Measurements from ENCODE around the gene ARHGAP22. TPM values are rescaled to one million over a fixed set of nuclear protein-coding genes. Genes with fewer than 3 reads are reported as not detected.
"Not testable (repeated sequence)": the region's sequence is repeated elsewhere in the genome, so short reads cannot be mapped to it uniquely, and the experiment has no call there.

Gene ARHGAP22
- total RNA-seq, 1 donor from 2014 or later: 1.9 TPM

- no peaks in the 10 kb centered on the region for H3K4me1 Mint-ChIP-seq (ENCODE audit: unreplicated experiment)
- TF ChIP-seq CTCF (IDR thresholded peaks at IDR 0.05; ENCODE audit: unreplicated experiment): no peak
- no peak overlapping the region for H3K27ac Mint-ChIP-seq (ENCODE audit: unreplicated experiment)
- no peak overlapping the region for H3K4me3 Mint-ChIP-seq (ENCODE audit: unreplicated experiment)
- H3K36me3 Mint-ChIP-seq (ENCODE audit: low read depth, unreplicated experiment): no peaks in the 10 kb centered on the region
- DNase-seq (ENCODE audit: low spot score): no peak
- H3K27me3 Mint-ChIP-seq (ENCODE audit: unreplicated experiment): peaks cover 3% of the 10 kb centered on the region
- no peaks in the 10 kb centered on the region for H3K9me3 Mint-ChIP-seq (ENCODE audit: unreplicated experiment)
Observed at GRCh38 chr10:48651293-48651692, 46.4 kb upstream of the ARHGAP22 start.

GRCh38 chr10:48649349-48649944 lies 44.6 kb upstream of the ARHGAP22 start:
- no peak overlapping the region for H3K4me3 Mint-ChIP-seq (ENCODE audit: unreplicated experiment)
- H3K36me3 Mint-ChIP-seq (ENCODE audit: low read depth, unreplicated experiment): no peaks in the 10 kb centered on the region
- no peak for TF ChIP-seq CTCF (IDR thresholded peaks at IDR 0.05; ENCODE audit: unreplicated experiment)
- H3K27me3 Mint-ChIP-seq (ENCODE audit: unreplicated experiment): peaks cover 3% of the 10 kb centered on the region
- H3K9me3 Mint-ChIP-seq (ENCODE audit: unreplicated experiment): no peaks in the 10 kb centered on the region
- H3K4me1 Mint-ChIP-seq (ENCODE audit: unreplicated experiment): no peaks in the 10 kb centered on the region
- no peak for DNase-seq (ENCODE audit: low spot score)
- no peak overlapping the region for H3K27ac Mint-ChIP-seq (ENCODE audit: unreplicated experiment)

- no peak for DNase-seq (ENCODE audit: low spot score)
- H3K27ac Mint-ChIP-seq (ENCODE audit: unreplicated experiment): no peak overlapping the region
- no peaks in the 10 kb centered on the region for H3K9me3 Mint-ChIP-seq (ENCODE audit: unreplicated experiment)
- TF ChIP-seq CTCF (IDR thresholded peaks at IDR 0.05; ENCODE audit: unreplicated experiment): no peak
- no peaks in the 10 kb centered on the region for H3K4me1 Mint-ChIP-seq (ENCODE audit: unreplicated experiment)
- no peaks in the 10 kb centered on the region for H3K36me3 Mint-ChIP-seq (ENCODE audit: low read depth, unreplicated experiment)
- H3K4me3 Mint-ChIP-seq (ENCODE audit: unreplicated experiment): no peak overlapping the region
- H3K27me3 Mint-ChIP-seq (ENCODE audit: unreplicated experiment): peaks cover 3% of the 10 kb centered on the region
Observed at GRCh38 chr10:48648172-48648942, 43.5 kb upstream of the ARHGAP22 start.

- H3K27me3 Mint-ChIP-seq (ENCODE audit: unreplicated experiment); H3K27ac Mint-ChIP-seq (ENCODE audit: unreplicated experiment); H3K4me1 Mint-ChIP-seq (ENCODE audit: unreplicated experiment); DNase-seq (ENCODE audit: low spot score); H3K36me3 Mint-ChIP-seq (ENCODE audit: low read depth, unreplicated experiment); H3K4me3 Mint-ChIP-seq (ENCODE audit: unreplicated experiment); H3K9me3 Mint-ChIP-seq (ENCODE audit: unreplicated experiment): not testable (repeated sequence)
Observed at GRCh38 chr10:48647073-48647472, 42.2 kb upstream of the ARHGAP22 start.

- H3K36me3 Mint-ChIP-seq (ENCODE audit: low read depth, unreplicated experiment): no peaks in the 10 kb centered on the region
- no peak overlapping the region for H3K4me3 Mint-ChIP-seq (ENCODE audit: unreplicated experiment)
- TF ChIP-seq CTCF (IDR thresholded peaks at IDR 0.05; ENCODE audit: unreplicated experiment): no peak
- H3K9me3 Mint-ChIP-seq (ENCODE audit: unreplicated experiment): no peaks in the 10 kb centered on the region
- DNase-seq (ENCODE audit: low spot score): no peak
- no peak overlapping the region for H3K27ac Mint-ChIP-seq (ENCODE audit: unreplicated experiment)
- H3K27me3 Mint-ChIP-seq (ENCODE audit: unreplicated experiment): peaks cover 3% of the 10 kb centered on the region
- no peaks in the 10 kb centered on the region for H3K4me1 Mint-ChIP-seq (ENCODE audit: unreplicated experiment)
Observed at GRCh38 chr10:48645600-48645999, 40.7 kb upstream of the ARHGAP22 start.

GRCh38 chr10:48641099-48641690 lies 36.3 kb upstream of the ARHGAP22 start:
- not testable (repeated sequence) for DNase-seq (ENCODE audit: low spot score); H3K4me3 Mint-ChIP-seq (ENCODE audit: unreplicated experiment); H3K36me3 Mint-ChIP-seq (ENCODE audit: low read depth, unreplicated experiment); H3K27ac Mint-ChIP-seq (ENCODE audit: unreplicated experiment); H3K27me3 Mint-ChIP-seq (ENCODE audit: unreplicated experiment); H3K4me1 Mint-ChIP-seq (ENCODE audit: unreplicated experiment); H3K9me3 Mint-ChIP-seq (ENCODE audit: unreplicated experiment)
